GM10248 (cell line): ENCODE results near the gene ISG20.
A peak's percentile ranks its signal among the peaks of the same experiment; 100 is the strongest.

Experiments
- CTCF ChIA-PET: fragments of 300-600 bp; sonication (Branson Sonifier 250); formaldehyde crosslinking; extraction: SDS; loops from one replicate; lab custom pipeline; 2021; ENCODE audit warnings: antibody characterized with exemption; lab: Yijun Ruan, JAX
- POLR2A ChIA-PET: fragments of 350-650 bp; sonication (Branson Sonifier 250); formaldehyde crosslinking; extraction: SDS; loops from one replicate; lab custom pipeline; 2020; ENCODE audit warnings: antibody characterized with exemption; lab: Yijun Ruan, JAX
- DNase-seq: peaks from one replicate; pipeline ENCODE4 v3.0.0; 2012; ENCODE audit errors: extremely low spot score
- TF ChIP-seq, protein P1 (sequence below): IDR thresholded peaks from 2 replicates; pipeline ENCODE4 v1.5.1; 2012; ENCODE audit warnings: mild to moderate bottlenecking, low read depth; ENCODE audit errors: extremely low read depth, missing control alignments, control extremely low read depth

Gene ISG20

DNA sequence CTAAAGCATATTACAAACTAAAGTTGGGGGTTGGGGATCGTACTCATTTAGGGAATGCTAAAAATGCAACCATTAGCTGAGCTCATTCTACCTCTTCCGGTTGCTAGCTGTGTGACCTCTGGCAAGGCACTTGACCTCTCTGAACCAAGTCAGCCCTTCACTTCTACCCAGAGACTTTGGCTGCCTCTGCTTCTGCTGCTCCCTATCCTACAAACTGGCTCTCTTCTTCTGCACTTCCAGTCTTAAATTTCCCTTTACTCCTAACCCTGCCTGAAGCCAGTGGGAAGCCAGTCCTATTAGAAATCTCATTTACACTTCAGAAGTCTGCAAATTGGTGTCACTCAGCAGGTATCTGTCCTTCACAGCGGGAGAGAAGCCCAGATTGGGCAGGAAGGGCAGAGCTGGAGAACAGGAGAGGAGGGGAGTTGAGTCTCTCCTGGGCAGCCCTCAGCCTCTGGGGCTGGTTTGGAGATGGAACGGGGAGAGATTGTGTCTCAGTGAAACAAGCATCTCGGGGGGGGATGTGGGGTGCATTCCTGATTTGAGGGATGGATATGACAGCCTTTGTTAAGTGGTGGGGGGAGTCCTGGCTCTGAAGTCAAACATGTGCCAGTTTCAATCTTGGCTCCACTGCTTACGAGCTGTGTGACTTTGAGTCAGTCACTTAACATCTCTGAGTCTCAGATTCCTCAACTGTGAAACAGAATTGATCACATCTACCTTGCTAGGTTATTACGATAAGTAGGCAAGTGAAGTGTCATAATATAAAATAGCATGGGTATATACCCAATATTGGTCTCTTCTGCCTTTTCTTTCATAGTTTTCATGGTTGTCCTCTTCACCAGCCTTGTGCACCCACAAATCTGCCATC, 25.5 kb upstream of the ISG20 start:
- DNase-seq, result no peak
- POLR2A ChIA-PET, result no interaction called here
- CTCF ChIA-PET, result interaction anchor here (1.0 kb wide), 1 partner anchor 136 kb away, joined by 3 read pairs; no protein-coding TSS in a partner anchor
- TF ChIP-seq, protein P1, sequence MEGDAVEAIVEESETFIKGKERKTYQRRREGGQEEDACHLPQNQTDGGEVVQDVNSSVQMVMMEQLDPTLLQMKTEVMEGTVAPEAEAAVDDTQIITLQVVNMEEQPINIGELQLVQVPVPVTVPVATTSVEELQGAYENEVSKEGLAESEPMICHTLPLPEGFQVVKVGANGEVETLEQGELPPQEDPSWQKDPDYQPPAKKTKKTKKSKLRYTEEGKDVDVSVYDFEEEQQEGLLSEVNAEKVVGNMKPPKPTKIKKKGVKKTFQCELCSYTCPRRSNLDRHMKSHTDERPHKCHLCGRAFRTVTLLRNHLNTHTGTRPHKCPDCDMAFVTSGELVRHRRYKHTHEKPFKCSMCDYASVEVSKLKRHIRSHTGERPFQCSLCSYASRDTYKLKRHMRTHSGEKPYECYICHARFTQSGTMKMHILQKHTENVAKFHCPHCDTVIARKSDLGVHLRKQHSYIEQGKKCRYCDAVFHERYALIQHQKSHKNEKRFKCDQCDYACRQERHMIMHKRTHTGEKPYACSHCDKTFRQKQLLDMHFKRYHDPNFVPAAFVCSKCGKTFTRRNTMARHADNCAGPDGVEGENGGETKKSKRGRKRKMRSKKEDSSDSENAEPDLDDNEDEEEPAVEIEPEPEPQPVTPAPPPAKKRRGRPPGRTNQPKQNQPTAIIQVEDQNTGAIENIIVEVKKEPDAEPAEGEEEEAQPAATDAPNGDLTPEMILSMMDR, result no peak

DNA sequence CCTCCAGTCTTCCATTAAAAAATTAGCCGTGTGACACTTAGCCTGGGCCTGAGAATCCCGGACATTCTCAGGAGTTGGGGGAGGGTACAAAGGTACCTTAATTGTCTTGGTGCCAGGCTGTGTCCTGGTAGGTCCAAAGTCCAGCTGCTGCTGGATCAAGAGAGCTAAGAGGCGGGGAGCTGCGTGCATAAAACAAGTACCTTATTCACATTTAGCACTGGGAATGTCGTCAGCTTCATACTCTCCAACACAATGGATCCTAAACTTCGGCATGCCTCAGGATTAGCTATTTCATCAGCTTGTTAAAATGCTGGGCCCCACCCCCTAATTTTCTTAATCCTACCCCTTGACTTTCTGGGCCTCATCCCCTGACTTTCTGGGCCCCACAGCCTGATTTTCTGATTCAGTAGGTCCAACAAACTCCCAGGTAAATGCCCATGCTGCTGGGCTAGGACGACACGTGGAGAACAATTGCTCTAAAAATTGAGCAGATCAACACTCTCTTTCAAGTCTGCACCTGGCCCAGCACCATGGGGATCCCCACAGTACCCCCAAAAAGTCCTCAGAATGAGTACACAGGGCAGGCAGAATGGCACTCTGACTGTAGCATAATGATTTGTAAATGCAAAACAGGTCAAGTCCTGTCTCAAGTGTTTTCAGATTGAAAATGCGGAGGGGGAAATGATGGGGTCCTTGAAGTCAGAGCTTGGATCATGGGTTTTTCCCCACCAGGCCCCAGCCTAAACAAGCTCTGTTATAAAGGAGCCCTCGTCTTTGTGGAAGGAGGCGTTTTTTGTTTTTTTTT, 23.3 kb upstream of the ISG20 start:
- peak; percentile 57 for DNase-seq
- ChIA-PET CTCF (interaction anchor here (1.5 to 2.1 kb wide), 2 partner anchors 9 to 289 kb away, joined by 5 to 10 read pairs; no protein-coding TSS in a partner anchor), POLR2A (interaction anchor here (0.7 to 1.6 kb wide), 2 partner anchors 23 to 26 kb away, joined by 4 to 5 read pairs; partner anchors contain the start of gene ISG20)
- TF ChIP-seq, protein P1, result no peak

DNA sequence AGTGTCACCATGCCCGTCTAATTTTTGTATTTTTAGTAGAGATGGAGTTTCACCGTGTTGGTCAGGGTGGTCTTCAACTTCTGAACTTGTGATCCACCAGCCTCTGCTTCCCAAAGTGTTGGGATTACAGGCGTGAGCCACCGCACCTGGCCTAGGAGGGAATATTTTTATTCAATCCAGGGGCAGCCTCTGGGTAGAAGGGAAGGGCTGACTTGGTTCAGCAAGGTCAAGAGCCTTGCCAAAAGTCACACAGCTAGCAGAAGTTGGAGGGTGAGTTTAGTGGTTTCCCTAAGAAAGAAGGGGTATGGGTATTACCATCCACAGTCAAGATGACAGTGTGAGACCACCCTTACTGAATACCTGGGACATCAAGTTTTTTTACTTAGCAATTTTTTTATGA, 22.6 kb upstream of the ISG20 start:
- no peak for DNase-seq
- CTCF ChIA-PET, result interaction anchor here (1.5 to 2.1 kb wide), 2 partner anchors 8 to 289 kb away, joined by 5 to 10 read pairs; no protein-coding TSS in a partner anchor
- TF ChIP-seq, protein P1, result no peak
- POLR2A ChIA-PET, result interaction anchor here (0.7 to 1.6 kb wide), 2 partner anchors 23 to 25 kb away, joined by 4 to 5 read pairs; partner anchors contain the start of gene ISG20

DNA sequence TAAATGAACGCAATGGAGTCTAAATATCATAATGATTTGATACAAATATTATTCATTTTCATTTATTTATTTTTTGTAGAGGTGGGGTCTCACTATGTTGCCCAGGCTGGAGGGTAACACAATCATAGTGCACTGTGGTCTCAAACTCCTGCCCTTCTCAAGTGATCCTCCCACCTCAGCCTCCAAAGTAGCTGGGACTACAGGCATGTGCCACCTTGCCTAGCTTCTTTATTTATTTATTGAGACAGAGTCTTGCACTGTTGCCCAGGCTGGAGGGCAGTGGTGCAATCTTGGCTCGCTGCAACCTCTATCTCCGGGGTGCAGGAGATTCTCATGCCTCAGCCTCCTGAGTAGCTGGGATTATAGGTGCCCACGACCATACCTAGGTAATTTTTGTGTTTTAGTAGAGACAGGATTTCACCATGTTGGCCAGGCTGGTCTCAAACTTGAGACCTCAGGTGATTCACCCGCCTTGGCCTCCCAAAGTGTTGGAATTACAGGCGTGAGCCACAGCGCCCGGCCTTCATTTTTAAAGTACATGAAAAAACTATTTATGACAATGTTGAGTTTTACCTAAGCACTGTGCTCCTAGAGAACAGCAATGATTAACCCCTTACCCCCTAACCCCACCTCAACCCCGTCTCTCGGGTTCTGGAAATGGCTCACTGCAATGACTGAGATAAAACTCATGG, 21.6 kb upstream of the ISG20 start:
- CTCF ChIA-PET, result interaction anchor here (1.2 to 2.1 kb wide), 3 partner anchors 9 to 288 kb away, joined by 3 to 5 read pairs (median 4); no protein-coding TSS in a partner anchor
- TF ChIP-seq, protein P1, result no peak
- POLR2A ChIA-PET, result no interaction called here
- no peak for DNase-seq

DNA sequence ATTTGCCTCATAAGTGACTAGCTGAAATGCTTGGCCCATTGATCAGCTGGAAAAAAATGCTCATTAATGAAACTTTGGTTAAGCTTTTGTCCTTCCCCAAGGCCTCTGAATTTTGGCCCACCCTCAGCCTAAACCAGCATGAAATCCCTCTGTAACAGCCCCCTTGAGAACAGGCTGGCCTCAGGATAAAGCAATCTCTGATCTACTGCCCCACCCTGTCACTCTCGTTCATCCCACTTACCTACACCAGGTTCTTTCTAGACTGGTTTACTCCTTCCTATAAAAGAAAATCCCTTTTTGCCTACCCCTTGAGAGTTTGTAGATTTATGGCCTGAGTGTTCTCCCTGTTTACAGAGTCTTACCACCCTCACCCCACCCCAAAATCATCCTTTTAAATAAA, 21.0 kb upstream of the ISG20 start:
- no peak for DNase-seq
- POLR2A ChIA-PET, result no interaction called here
- TF ChIP-seq, protein P1, result no peak
- CTCF ChIA-PET, result interaction anchor here (1.2 to 2.1 kb wide), 3 partner anchors 9 to 287 kb away, joined by 3 to 5 read pairs (median 4); no protein-coding TSS in a partner anchor
